NT2/D1 (cell line): Measurements from ENCODE around the gene SMC1B.
A peak's percentile ranks its signal among the peaks of the same experiment; 100 is the strongest.

Experiments used
- DNase-seq: peaks from one replicate; pipeline ENCODE4 v3.0.0-alpha.2; 2011; ENCODE audit warnings: low read depth, low spot score
- H3K27me3 ChIP-seq: 2 replicates; pipeline ENCODE4 v1.6.0; 2011; ENCODE audit warnings: mild to moderate bottlenecking; ENCODE audit not compliant: insufficient read length, insufficient read depth
- H3K36me3 ChIP-seq: 2 replicates; pipeline ENCODE4 v1.6.1; 2011; ENCODE audit warnings: mild to moderate bottlenecking, low read length, mixed read lengths; ENCODE audit not compliant: insufficient read depth, insufficient read length
- H3K4me1 ChIP-seq: 2 replicates; pipeline ENCODE4 v1.5.1; 2011; ENCODE audit not compliant: insufficient read depth, insufficient read length
- H3K4me3 ChIP-seq: 2 replicates; pipeline ENCODE4 v1.5.1; 2011; ENCODE audit warnings: low read depth; ENCODE audit not compliant: insufficient read length
- H3K9ac ChIP-seq: 2 replicates; pipeline ENCODE4 v1.6.0; 2011; ENCODE audit warnings: low read depth; ENCODE audit not compliant: insufficient read length
- H3K9me3 ChIP-seq: 2 replicates; pipeline ENCODE4 v1.5.1; 2011; ENCODE audit warnings: mild to moderate bottlenecking, low read length; ENCODE audit not compliant: insufficient read depth
- SUZ12 ChIP-seq: IDR thresholded peaks from 2 replicates; pipeline ENCODE4 v1.6.1; 2011; ENCODE audit not compliant: insufficient read length, insufficient read depth; ENCODE audit errors: extremely low read depth
- YY1 ChIP-seq: IDR thresholded peaks from 2 replicates; pipeline ENCODE4 v1.6.1; 2011; ENCODE audit not compliant: insufficient read length, insufficient read depth
- ZNF274 ChIP-seq: IDR thresholded peaks from 2 replicates; pipeline ENCODE4 v1.6.1; 2011; ENCODE audit warnings: mild to moderate bottlenecking, low read depth, low read length

The SMC1B gene

DNA sequence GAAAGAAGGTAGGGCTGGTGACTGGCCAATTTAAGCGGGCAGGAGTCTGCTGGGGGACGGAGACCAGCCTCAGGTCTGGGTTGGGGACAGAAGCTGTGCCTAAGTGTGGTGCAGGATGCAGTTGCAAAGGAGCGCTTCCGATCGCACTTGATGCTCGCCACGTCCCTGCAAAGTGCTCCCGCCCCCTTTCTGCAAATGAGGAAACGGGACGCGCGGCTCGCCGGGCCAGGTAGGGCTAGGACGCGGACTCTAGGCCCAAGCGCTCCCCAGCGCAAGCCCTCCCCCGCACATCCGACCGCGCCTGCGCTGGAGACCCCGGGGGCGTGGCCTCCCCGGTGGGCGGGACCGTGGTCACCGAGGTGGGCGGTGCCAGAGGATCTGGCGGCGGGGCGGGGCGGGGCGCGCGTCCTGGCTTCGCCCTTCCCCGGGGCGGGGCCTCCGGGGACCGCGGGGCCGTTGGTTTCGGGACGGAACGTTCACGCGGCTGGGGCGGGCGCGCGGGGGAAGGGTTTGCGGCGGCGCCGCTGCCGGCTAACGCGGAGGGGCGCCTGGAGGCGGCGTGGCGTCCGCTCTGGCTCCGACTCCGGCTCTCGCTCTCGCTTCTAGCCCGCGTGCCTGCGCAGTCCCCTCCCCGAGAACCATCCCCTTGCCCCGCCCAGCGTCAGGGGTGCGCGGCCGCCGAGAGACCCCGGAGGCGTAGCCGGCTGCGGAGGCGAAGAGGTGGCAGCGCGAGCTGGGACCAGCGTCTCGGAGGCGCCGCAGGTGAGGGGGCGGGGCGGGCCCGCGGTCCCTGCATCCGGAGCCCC is 103.8 kb downstream of the SMC1B start, which contains the start of gene FAM118A:
Gene FAM118A, plus strand, starts transcription at position 513 of the 806 bp plus-strand sequence. CDS start 12,446 bp downstream, outside the sequence.
- DNase-seq = peak; percentile 77
- Histone ChIP-seq H3K9ac (peak within 1 kb of the TSS; percentile 78), H3K9me3 (no peaks in the 10 kb centered on the region), H3K36me3 (peaks cover 8% of the 10 kb centered on the region), H3K4me1 (peaks cover 7% of the 10 kb centered on the region), H3K27me3 (peaks cover 7% of the 10 kb centered on the region), H3K4me3 (peak within 1 kb of the TSS; percentile 56)
- TF ChIP-seq SUZ12 (no peak), YY1 (no peak), ZNF274 (no peak)

DNA sequence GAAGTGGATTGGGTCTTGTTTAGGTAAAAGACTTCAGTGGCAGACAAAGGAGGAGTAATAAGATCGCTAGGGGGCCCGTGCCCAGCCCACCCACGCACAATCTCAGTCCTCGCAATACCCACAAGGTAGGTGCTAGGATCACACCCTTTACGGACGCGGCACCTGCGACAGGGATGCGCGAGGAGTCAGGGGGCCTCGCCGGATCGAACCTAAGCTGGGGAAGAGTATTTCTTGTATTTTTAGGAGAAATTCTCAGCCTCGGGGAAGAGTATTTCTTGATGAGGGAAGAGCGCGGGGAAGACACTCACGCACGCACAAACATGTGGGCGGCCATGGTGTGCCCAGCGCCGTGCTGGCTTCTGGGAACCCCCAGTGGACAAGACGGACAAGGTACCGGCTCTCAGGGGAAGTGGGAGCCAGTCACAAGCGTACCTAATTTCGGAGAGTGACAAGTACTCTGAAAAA is 104.4 kb downstream of the SMC1B start:
- peaks cover 7% of the 10 kb centered on the region for H3K27me3 ChIP-seq
- no peak for DNase-seq
- peaks cover 8% of the 10 kb centered on the region for H3K36me3 ChIP-seq
- H3K9ac ChIP-seq = peak overlapping the region; percentile 56
- H3K9me3 ChIP-seq = no peaks in the 10 kb centered on the region
- TF ChIP-seq ZNF274 = no peak
- TF ChIP-seq SUZ12 = no peak
- no peak for TF ChIP-seq YY1
- peak overlapping the region; percentile 31 for H3K4me3 ChIP-seq
- H3K4me1 ChIP-seq = peaks cover 7% of the 10 kb centered on the region

DNA sequence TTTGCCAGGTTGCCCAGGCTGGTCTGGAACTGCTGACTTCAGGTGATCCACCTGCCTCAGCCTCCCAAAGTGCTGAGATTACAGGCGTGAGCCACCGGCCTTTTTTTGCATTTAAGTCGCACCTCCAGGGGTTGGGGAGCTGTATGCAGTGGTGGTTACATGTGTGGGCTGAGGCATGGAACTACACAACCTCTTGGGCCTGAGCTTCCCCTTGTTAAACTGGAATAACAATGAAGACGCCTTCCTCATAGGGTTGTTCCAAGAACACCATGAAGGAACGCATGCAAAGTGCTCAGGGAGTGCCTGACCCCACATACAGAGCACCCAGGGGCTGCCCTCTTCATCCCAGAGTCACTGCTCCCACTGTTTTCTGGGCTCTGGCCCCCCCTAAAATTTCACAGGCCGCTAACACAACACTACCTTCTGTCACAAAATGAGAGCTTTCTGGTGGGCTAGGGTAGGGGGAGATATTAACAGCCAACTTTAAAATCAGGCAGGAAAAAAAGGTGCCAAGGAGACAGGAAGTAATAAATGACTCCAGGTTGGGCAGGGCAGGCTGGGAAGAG is 104.9 kb downstream of the SMC1B start:
- TF ChIP-seq ZNF274 = no peak
- peaks cover 7% of the 10 kb centered on the region for H3K27me3 ChIP-seq
- peak overlapping the region; percentile 56 for H3K9ac ChIP-seq
- H3K4me1 ChIP-seq = peaks cover 7% of the 10 kb centered on the region
- H3K9me3 ChIP-seq = no peaks in the 10 kb centered on the region
- DNase-seq = no peak
- peaks cover 8% of the 10 kb centered on the region for H3K36me3 ChIP-seq
- no peak overlapping the region for H3K4me3 ChIP-seq

DNA sequence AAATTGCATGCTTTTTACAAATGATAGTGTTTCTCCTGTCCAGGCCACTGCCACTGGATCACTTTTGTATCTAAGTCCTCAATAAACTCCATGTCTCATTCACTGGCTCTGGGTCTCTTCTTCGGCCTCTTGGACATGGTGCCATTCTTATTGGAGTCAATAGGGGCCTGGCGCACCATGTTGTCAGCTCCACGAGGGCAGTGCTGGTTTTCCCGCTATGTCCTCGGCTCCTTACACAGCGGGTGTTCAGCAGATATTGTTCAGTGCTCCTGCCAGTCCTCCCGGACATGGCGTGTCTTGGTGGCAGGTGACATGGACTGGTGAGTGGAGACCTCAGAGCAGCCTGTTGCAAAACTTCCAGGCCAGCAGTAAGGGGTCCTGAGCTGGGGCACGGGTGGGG is 107.3 kb downstream of the SMC1B start:
- TF ChIP-seq SUZ12 (no peak), YY1 (no peak), ZNF274 (no peak)
- Histone ChIP-seq H3K36me3 (no peaks in the 10 kb centered on the region), H3K4me3 (no peak overlapping the region), H3K9ac (no peak overlapping the region), H3K9me3 (no peaks in the 10 kb centered on the region), H3K27me3 (peaks cover 6% of the 10 kb centered on the region), H3K4me1 (peaks cover 6% of the 10 kb centered on the region)
- DNase-seq = no peak

DNA sequence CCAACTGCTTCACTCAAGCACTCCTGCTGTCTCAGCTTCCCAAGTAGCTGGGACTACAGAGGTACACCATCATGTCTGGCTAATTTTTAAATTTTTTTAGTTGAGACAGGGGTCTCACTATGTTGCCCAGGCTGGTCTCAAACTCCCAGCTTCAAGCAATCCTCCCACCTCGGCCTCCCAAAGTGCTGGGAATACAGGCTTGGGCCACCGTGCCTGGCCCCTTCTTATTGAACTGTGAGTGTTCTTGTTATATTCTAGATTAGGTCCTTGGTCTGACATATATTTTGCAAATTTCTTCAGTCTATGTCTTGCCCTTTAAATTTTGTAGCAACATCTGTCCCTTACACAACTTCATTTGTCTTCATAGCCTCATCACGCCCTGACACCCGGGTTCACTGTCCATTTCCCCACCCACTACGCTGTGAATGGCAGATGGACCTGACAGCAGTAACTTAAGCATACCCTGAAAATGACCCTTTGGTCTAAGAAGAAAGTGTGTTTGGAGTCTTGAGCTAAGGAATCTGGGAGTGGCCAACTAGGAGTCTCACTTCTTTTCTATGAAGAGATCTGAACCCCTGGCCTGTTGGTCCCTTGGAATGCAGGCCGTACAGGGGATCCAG is 107.8 kb downstream of the SMC1B start:
- no peaks in the 10 kb centered on the region for H3K36me3 ChIP-seq
- no peak overlapping the region for H3K9ac ChIP-seq
- H3K4me1 ChIP-seq = peaks cover under 1% of the 10 kb centered on the region
- peaks cover under 1% of the 10 kb centered on the region for H3K27me3 ChIP-seq
- no peak for DNase-seq
- no peaks in the 10 kb centered on the region for H3K9me3 ChIP-seq
- H3K4me3 ChIP-seq = no peak overlapping the region
- TF ChIP-seq SUZ12 (no peak), YY1 (no peak), ZNF274 (no peak)

DNA sequence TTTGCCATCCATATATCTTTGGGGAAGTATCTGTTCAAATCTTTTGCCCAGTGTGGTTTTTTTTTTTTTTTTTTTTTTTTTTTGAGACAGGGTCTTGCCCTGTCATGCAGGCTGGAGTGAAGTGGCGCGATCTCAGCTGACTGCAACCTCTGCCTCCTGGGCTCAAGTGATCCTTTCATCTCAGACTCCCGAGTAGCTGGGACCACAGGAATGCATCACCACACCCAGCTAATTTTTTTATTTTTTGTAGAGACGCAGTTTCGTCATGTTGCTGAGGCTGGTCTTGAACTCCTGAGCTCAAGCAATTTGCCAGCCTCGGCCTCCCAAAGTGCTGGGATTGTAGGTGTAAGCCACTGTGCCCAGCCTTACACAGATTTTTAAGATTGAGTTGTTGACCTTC is 108.4 kb downstream of the SMC1B start:
- DNase-seq = no peak
- no peak for TF ChIP-seq SUZ12
- no peak for TF ChIP-seq YY1
- TF ChIP-seq ZNF274 = no peak
- Histone ChIP-seq H3K27me3 (no peaks in the 10 kb centered on the region), H3K9me3 (no peaks in the 10 kb centered on the region), H3K4me3 (no peak overlapping the region), H3K4me1 (no peaks in the 10 kb centered on the region), H3K9ac (no peak overlapping the region), H3K36me3 (no peaks in the 10 kb centered on the region)

DNA sequence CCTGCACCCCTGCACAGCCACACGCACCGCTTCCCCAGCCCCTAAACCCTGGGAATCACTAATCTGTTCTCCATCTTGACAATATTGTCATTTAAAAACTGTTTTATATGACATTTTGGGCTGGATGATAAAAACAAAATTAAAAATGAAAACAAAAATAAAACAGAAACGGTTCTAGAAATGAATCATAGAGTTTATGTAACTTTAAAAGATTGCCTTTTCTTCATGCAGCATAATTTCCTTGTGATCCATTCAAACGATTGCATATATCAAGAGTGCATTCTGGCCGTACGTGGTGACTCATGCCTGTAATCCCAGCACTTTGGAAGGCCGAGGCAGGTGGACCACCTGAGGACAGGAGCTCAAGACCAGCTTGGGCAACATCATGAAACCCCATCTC is 110.2 kb downstream of the SMC1B start:
- TF ChIP-seq SUZ12 = no peak
- no peak for TF ChIP-seq ZNF274
- TF ChIP-seq YY1 = no peak
- H3K4me3 ChIP-seq = no peak overlapping the region
- H3K9me3 ChIP-seq = no peaks in the 10 kb centered on the region
- H3K9ac ChIP-seq = no peak overlapping the region
- H3K36me3 ChIP-seq = no peaks in the 10 kb centered on the region
- peaks cover 7% of the 10 kb centered on the region for H3K4me1 ChIP-seq
- no peaks in the 10 kb centered on the region for H3K27me3 ChIP-seq
- no peak for DNase-seq
